SK-N-SH treated with all-trans-retinoic acid at 6 μM for 48 hours (cell line): ENCODE results near the gene SLC35B2.

Source experiments
- CREB5 ChIP-seq: fragments of 250-450 bp; sonication (Bioruptor Pico); IDR thresholded peaks from 2 replicates; pipeline ENCODE4 v1.5.1; 2020; ENCODE audit warnings: low read depth, mild to moderate bottlenecking, moderate library complexity
- CSDC2 ChIP-seq: fragments of 250-450 bp; sonication (Bioruptor Pico); IDR thresholded peaks from 2 replicates; pipeline ENCODE4 v1.5.0; 2020; ENCODE audit warnings: mild to moderate bottlenecking, moderate library complexity
- GLIS3 ChIP-seq: fragments of 250-450 bp; sonication (Bioruptor Pico); IDR thresholded peaks from 2 replicates; pipeline ENCODE4 v1.5.0; 2020; ENCODE audit warnings: mild to moderate bottlenecking, moderate library complexity
- PATZ1 ChIP-seq: fragments of 250-450 bp; sonication (Bioruptor Pico); IDR thresholded peaks from 2 replicates; pipeline ENCODE4 v1.8.0; 2020; ENCODE audit warnings: mild to moderate bottlenecking, moderate library complexity, borderline replicate concordance
- TOX ChIP-seq: fragments of 250-450 bp; sonication (Bioruptor Pico); IDR thresholded peaks from 2 replicates; pipeline ENCODE4 v1.8.0; 2021; ENCODE audit warnings: mild to moderate bottlenecking, moderate library complexity, borderline replicate concordance
- TSHZ2 ChIP-seq: fragments of 250-450 bp; sonication (Bioruptor Pico); IDR thresholded peaks from 2 replicates; pipeline ENCODE4 v1.5.0; 2020; ENCODE audit warnings: mild to moderate bottlenecking, moderate library complexity
- ZFP30 ChIP-seq: fragments of 450-650 bp; formaldehyde crosslinking; IDR thresholded peaks from 2 replicates; pipeline ENCODE4 v1.5.0; 2022; ENCODE audit warnings: mild to moderate bottlenecking, moderate library complexity

- no peak for TF ChIP-seq ZFP30
- no peak for TF ChIP-seq PATZ1 (CRISPR knock-in tag)
- TF ChIP-seq TSHZ2 (CRISPR knock-in tag) = no peak
- TF ChIP-seq GLIS3 (CRISPR knock-in tag) = no peak
- TF ChIP-seq CREB5 (CRISPR knock-in tag) = no peak
- TF ChIP-seq CSDC2 (CRISPR knock-in tag) = no peak
- no peak for TF ChIP-seq TOX
These were observed 28.9 kb downstream of the SLC35B2 start for GRCh38 chr6:44228433-44228832.
